Upper lobe of right lung (tissue), 1 donor: ENCODE data around the gene WFS1. TPM values are rescaled to one million over a fixed set of nuclear protein-coding genes. Genes with fewer than 3 reads are reported as not detected.

ENCODE experiments used
- ATAC-seq: fragments of 200-7000 bp; cut with Tn5 transposase; one replicate; pipeline ENCODE4 v1.9.1; 2020; ENCODE audit warnings: mild to moderate bottlenecking, moderate library complexity
- DNase-seq: peaks from one replicate; pipeline ENCODE4 v3.0.0-alpha.2; 2020
- H3K27ac ChIP-seq: fragments of 200-600 bp; one replicate; pipeline ENCODE4 v1.8.0; 2022
- H3K27me3 ChIP-seq: fragments of 200-600 bp; one replicate; pipeline ENCODE4 v1.8.0; 2022; ENCODE audit warnings: mild to moderate bottlenecking
- H3K36me3 ChIP-seq: fragments of 200-600 bp; one replicate; pipeline ENCODE4 v1.8.0; 2022
- H3K4me1 ChIP-seq: fragments of 200-600 bp; one replicate; pipeline ENCODE4 v1.8.0; 2022
- H3K4me3 ChIP-seq: fragments of 200-600 bp; one replicate; pipeline ENCODE4 v1.8.0; 2022; ENCODE audit warnings: mild to moderate bottlenecking
- H3K9me3 ChIP-seq: fragments of 200-600 bp; one replicate; pipeline ENCODE4 v1.8.0; 2022
- CTCF ChIP-seq: fragments of 200-600 bp; IDR thresholded peaks from one replicate; pipeline ENCODE4 v1.8.0; 2022; ENCODE audit warnings: antibody characterized with exemption
- intact Hi-C: fragments of 100-400 bp; cut with DNase I; formaldehyde crosslinking; loops from one replicate; pipeline ENCODE4 v1.11.0; 2022
- total RNA-seq: library from RNA; stranded (reverse); fragmentation: NEBNext Ultra II Directional; extraction: Animal tissue kit (Norgen Biotek cat#: 25700); gene quantifications from one replicate; pipeline ENCODE4 v1.2.1, GENCODE V29; 2021
- donor health status: DM: no; HTN: yes; CAD: no; lungs with severe emphysema.

The WFS1 gene
- total RNA-seq, 1 donor from 2014 or later: 110 TPM

- no peak overlapping the region for H3K27ac ChIP-seq
- no peaks in the 10 kb centered on the region for H3K36me3 ChIP-seq
- TF ChIP-seq CTCF: no peak
- intact Hi-C loops: no loop called here
- H3K9me3 ChIP-seq: no peaks in the 10 kb centered on the region
- H3K27me3 ChIP-seq: peaks cover 9% of the 10 kb centered on the region
- ATAC-seq (no peak), DNase-seq (peak; percentile 46)
- no peak overlapping the region for H3K4me3 ChIP-seq
- no peaks in the 10 kb centered on the region for H3K4me1 ChIP-seq
These were observed 29.7 kb upstream of the WFS1 start for GRCh38 chr4:6239968-6240367.

GRCh38 chr4:6241062-6241845 is 28.4 kb upstream of the WFS1 start:
- DNase-seq (peak; percentile 42), ATAC-seq (no peak)
- Histone ChIP-seq H3K36me3 (no peaks in the 10 kb centered on the region), H3K27ac (no peak overlapping the region), H3K4me1 (no peaks in the 10 kb centered on the region), H3K9me3 (no peaks in the 10 kb centered on the region), H3K27me3 (peaks cover 21% of the 10 kb centered on the region), H3K4me3 (no peak overlapping the region)
- no peak for TF ChIP-seq CTCF
- intact Hi-C loops: no loop called here

GRCh38 chr4:6242271-6243029 is 27.2 kb upstream of the WFS1 start:
- Histone ChIP-seq H3K27ac (no peak overlapping the region), H3K27me3 (peaks cover 28% of the 10 kb centered on the region), H3K36me3 (no peaks in the 10 kb centered on the region), H3K4me1 (no peaks in the 10 kb centered on the region), H3K4me3 (no peak overlapping the region), H3K9me3 (no peaks in the 10 kb centered on the region)
- intact Hi-C loops: no loop called here
- DNase-seq (no peak), ATAC-seq (peak; percentile 17)
- TF ChIP-seq CTCF: no peak

- no peak overlapping the region for H3K4me3 ChIP-seq
- H3K4me1 ChIP-seq: no peaks in the 10 kb centered on the region
- ATAC-seq (no peak), DNase-seq (no peak)
- H3K9me3 ChIP-seq: no peaks in the 10 kb centered on the region
- peaks cover 37% of the 10 kb centered on the region for H3K27me3 ChIP-seq
- no peak for TF ChIP-seq CTCF
- intact Hi-C loops: no loop called here
- no peak overlapping the region for H3K27ac ChIP-seq
- no peaks in the 10 kb centered on the region for H3K36me3 ChIP-seq
These were observed 24.1 kb upstream of the WFS1 start for GRCh38 chr4:6245246-6246169.

GRCh38 chr4:6246170-6246634 is 23.4 kb upstream of the WFS1 start:
- intact Hi-C loops: no loop called here
- TF ChIP-seq CTCF: no peak
- Histone ChIP-seq H3K27ac (no peak overlapping the region), H3K9me3 (no peaks in the 10 kb centered on the region), H3K4me1 (no peaks in the 10 kb centered on the region), H3K27me3 (peaks cover 39% of the 10 kb centered on the region), H3K4me3 (no peak overlapping the region), H3K36me3 (no peaks in the 10 kb centered on the region)
- ATAC-seq (no peak), DNase-seq (no peak)
